Stimulated activated CD8-positive, alpha-beta memory T cell treated with anti-CD3 and anti-CD28 coated beads, Interleukin-7, amount 100 ng/mL, for 24 hours (primary cell): Measurements from ENCODE around the gene AFAP1.

Experiments used
- DNase-seq: peaks from one replicate; pipeline ENCODE4 v3.0.0-alpha.2; 2020; ENCODE audit warnings: low read depth

Gene AFAP1

DNA sequence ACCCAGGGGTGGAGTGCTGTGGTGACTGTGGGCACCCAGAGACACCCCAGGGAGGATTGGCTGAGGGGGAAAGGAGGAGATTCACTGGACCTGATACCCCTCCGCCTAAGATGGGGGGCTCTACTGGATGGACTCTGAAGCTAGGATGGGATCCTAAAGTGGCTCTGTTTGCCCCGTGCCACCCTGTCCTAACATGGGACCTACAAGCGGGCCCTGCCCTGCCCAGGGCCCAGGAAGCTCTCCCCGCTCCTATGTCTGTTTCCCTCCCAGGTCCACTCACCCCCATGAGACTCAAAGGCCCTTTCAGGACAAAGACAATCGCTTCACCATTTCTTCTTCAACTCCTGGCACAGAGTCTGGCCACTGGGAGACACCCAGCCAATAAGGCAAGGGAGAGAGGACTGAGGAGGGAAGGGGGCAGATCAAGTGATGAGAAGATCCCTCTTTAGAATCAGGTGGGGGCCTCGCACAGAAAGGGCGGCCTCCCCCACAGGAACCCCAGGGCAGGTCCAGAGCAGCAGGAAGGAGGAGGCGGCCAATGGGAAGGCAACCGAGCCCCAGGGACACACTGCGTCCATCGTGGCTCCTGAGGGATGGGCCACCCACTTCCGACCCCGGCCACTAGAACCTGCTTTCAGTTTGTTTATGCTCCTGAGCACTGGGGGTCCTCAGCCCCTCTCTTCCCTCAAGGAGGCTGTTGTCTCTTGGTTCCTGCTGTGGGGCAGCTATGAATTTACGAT lies 155.4 kb downstream of the AFAP1 start:
- no peak for DNase-seq

DNA sequence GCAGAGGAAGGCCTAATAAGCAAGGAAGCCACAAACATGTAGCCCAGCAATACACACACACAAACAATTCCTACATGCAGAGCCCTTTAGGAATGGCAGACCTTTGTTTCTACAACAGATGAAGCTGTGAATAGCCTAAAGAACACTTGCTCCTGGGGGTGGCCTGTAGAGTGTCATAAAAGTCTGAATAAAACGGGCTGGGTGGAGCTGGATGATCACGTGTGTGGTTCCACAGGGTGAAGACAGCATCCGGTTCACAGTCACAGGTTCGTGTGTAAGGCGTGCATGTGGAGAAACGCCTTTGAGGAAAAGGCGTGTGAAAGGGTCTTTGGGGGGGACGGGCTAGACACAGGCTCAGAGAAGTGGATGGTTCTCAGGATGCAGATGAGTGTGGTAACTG lies 156.1 kb downstream of the AFAP1 start:
- DNase-seq, result no peak

DNA sequence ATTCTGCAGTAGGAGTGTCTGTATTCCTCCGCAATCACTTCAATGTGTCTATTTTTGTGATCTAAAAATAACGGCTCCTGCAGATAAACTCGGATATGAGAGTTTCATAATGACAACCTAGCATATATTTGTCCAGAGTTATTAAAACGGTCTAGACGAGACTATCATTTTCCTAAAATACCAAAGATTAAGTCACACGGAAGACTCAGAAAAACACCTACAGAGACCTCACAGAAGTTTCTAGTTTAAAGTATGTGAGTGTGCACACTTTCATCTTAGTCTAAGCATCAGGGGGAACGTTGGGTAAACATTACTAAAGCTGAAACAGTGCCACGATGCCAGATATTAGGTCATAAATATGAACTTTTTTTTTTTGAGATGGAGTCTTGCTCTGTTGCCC lies 156.9 kb downstream of the AFAP1 start:
- no peak for DNase-seq

GRCh38 chr4:7781993-7782392 lies 157.7 kb downstream of the AFAP1 start:
- no peak for DNase-seq

DNA sequence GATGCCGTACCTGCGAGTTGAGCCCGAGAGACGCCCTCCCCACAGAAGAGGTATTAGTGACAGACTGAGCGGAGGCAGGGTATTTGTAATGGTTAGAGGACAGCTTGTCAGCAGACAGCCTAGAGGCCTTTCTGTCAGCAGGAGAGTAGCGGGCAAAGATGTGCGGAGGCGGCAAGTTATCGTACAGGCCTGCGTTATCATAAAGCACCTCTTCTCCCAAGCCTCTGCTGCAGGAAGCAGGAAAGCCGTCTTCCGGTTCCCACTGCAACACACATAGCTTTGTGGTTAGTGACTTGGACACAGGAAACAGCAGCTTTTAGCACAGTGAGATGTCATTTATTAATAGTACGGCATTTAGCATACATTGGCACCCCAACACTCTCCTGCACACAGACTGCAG lies 158.3 kb downstream of the AFAP1 start:
- DNase-seq, result no peak

DNA sequence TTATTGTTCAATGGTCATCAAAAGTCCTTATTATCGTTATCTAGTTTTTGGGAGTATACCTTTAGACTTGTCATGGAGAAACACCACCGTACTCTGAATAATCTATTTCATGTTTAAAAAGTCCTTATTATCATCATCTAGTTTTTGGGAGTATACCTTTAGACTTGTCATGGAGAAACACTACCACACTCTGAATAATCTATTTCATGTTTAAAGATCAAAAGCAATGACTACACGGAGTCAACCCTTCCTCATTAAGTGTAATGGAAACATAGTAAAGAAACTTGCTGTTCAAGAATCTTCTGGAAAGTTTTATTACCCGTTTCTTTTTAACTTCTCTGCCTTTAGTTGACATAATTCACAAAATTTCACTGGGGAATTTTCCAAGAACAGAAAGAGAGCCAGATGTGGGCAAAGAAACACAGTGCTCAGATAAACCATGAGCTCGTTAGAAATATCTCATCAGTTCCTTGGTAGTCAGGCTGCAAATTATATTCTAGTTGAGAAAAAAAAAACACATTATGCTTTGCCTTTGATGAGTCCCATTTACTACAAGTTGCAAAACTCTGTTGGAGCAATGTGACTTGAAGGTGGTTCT lies 158.8 kb downstream of the AFAP1 start:
- DNase-seq, result no peak

- no peak for DNase-seq
These were observed 160.3 kb downstream of the AFAP1 start for GRCh38 chr4:7779432-7779768.

DNA sequence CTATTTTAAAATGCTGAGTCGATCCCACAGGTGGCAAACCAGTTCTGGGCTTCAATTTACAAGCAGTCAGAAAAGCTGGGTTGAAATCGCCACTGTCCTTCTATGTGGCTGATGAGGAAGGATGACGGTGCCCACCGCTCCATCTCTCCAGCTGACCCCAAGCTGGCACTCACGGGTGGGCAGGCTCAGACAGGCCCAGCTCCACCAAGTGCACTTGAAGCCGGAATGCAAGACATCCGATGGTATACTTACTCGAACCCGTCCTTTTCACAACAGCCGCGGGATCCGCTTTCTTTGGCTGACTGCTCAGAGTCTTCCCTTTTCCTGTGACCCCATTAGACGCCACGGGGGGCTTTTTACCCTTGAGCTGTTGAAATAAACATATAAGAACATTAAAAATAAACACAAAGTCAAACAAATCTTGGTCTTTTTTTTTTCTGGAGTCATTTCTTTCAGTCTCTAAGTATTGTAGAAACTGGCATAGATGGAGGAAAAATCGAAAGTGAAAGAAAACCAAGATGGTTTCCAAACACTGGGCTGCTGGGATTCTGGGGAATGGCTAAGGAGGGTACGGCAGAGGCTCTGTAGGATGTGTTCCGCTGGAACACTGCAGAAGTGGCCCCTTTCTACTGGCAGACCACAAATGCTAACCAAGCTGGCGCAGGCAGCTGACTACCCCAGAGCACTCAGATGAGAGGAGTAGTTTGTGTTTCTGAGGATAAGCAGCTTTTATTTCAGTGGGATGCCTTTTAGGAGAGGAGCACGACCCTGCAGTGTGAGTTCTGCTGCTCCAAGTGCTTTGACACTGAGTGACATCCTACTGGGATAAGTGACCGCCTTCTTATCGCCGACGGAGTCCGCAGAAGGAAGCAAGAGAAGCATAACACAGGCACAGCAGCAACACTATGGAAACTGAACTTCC lies 160.9 kb downstream of the AFAP1 start:
- DNase-seq, result no peak

- DNase-seq, result no peak
These were observed 161.7 kb downstream of the AFAP1 start for GRCh38 chr4:7777871-7778509.

GRCh38 chr4:7777017-7777710 lies 162.5 kb downstream of the AFAP1 start:
- DNase-seq, result no peak

DNA sequence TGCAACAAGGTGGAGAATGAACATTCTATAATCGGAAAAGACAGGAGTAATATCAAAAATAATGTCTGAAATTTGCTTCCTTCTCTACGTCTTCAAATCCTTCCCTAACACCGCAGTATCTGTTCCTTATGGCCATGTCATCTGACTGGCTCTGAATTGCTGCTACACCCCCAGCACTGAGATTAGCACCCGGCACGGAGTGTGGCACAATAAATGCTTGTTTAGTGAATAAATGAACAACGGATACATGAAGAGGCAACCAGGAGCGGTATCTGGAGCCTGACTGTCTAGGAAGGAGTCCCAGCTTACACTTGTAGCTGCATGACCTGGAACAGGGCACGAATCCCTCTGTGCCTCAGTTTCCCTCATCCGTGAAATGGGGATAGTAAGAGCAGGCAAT lies 164.3 kb downstream of the AFAP1 start:
- no peak for DNase-seq

DNA sequence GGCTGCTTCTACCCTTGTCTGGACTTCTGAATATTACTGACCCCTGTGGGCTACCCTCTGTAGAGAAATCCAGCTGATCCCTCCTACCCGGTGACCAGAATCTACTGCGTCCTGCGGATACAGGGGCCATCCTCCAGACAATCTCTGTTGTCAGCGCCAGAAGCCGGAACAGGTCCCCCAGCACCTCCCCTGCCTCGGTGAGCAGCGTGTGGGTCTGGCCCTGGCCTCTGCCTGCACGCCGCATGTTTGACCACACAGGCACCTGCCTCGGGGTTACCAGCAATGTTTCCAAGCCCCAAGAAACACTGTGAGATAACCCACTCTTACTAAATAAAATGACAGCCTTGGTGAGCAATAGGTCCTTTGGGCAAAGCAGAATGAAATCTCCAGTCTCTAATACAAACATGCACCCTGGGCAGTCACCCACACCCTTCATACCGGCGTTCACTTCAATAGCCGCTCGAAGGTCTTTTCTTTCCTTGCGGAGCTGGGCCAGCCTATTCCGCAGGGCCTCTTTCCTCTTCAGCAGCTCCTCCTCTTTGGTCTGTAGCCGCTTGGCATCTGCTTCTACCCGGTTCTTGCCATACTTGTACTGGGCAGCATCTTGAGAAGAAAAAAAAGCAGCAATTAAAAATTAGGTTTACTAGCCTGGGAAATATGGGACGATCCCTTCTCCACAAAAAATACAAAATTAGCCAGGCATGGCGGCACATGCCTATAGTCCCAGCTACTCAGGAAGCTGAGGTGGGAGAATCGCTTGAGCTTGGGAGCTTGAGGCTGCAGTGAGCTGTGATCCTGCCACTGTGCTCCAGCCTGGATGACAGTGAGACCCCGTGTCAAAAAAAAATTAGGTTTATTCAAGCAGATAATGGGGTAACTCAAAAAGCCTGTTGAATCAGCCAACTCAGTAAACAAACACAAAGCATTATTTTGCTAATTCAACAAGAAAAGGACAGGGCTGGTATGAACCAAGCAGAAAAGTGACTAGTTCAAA lies 165.1 kb downstream of the AFAP1 start:
- DNase-seq, result no peak

GRCh38 chr4:7773401-7774180 lies 166.1 kb downstream of the AFAP1 start:
- no peak for DNase-seq

DNA sequence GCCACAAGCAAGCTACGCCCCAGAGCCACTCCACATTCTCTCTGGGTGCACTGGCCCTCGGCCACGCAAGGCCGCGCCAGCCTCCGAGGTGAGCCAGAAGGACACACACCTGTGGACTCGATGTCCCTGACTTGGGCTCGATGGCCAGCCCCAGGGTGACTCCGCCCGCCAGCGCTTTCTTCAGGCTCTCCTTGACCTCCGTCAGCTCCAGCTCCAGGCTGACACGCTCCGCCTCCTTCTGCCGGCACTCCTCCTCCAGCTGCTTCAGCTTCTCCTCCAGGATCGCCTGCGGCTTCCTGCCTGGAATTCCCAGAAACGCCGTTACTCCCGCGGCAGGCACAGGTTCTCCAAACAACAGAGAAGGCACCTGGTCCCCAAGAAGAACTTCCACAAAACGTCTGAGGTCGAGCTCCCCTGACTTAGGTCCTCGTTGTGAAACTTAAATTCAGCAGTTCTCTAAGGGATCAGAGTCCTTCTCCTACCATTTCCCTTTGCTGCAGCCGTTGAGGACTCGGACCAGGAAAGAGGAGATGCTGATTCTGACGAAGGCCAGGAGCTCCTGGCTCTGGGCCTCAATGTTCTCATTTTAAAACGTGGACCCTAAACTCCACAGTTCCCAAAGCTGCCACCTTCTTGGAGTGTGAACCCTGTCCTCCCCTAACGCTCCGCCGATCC lies 166.8 kb downstream of the AFAP1 start:
- DNase-seq, result no peak

DNA sequence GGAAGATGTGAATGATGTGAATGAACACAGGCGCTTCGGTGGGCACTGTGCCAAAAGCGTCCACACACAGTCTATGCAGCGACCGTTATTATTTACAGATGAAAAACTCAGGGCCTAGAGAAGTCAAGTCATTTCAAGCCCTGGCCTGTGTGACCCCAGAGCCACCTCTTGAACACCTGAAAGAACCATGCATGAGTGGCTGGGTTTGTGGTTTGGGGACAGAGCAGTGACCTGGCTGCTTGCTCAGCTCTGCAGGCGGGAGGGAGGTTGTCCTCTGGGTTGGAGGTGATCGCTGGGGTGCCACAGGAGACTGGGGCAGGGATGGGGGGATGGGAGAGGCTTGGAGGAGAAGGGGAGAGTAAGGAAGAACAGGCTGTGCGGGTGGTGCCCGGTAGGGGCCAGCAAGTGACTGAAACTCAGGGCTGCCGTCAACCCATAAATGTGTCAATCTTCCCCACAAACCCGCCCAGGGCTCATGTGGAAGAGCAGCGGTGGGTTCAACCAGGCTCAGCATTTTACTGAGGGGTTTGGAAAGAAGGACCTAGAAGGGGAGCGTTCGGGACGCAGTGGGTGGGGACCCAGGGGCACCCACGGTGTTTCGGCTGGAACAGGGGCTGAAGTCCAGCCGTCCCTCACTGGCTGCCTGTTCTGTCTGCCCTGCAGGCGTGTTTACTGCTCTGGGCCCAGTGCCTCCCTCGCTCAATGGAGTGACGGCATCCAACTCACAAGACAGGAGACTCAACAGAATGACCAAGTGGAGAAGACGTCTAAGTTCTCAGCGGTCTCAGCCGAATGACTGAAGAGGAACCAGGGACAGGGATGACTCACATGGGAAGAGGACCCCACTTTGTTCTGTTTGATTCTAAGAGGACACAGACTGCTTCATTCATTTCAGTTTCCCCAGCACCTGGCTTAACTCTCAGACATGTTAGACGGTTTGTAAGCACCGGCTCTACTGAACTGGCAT lies 167.8 kb downstream of the AFAP1 start:
- no peak for DNase-seq

DNA sequence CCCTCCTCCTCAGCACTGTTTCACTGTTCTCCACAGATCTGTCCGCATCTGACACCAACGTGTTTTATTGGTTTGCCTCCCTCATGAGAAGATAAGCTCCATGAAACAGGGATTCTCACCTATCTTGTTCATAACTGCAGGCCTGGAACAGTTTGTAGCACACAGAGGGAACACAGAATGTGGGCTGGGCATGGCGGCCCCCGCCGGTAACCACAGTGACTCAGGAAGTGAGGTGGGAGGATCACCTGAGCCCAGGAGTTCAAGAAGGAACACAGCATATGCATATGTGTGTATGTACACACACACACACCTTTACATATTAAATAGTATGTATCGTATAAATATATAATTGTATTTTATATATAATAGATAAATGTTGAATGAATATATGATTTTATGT lies 168.6 kb downstream of the AFAP1 start:
- DNase-seq, result no peak

DNA sequence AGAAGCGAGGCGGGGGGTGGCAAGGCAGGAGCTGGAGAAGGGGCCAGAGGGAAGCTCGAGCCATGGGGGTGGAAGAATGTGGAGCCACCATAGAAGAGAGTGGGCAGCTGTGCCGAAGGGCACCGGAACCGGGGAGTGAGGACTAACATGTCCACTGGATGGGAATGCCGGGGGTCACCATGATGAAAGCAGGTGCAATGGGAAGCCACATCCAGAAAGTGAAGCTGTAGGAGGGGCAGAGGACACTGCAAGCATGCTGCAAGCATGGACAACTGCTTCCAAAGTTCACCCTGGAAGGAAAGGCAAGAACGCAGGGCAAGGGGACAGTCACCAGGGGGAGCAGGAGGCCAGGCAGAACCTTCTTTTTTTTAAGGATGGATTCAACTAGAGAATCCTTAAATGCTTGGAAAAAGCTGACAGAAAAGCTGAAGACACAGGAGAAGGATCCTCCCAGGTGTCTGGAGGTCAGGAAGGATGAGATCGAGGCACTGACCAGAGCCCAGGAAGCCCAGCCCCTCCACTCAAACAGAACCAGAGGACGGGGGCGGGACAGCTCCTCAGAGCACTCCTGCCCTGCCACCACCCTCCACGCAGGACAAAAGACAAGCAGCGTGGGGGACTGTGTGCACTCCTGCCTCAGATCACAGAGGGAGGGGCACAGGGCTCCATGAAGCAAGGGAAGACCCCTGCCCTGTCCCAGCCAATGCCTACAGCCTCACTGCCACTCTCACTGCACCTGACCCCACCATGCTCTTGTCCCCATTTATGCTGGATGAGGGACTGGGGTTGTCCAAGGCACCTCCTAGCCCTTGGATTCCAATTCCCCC lies 169.2 kb downstream of the AFAP1 start:
- no peak for DNase-seq
